ENCODE results near the gene HNF4A.

The HNF4A gene

DNA sequence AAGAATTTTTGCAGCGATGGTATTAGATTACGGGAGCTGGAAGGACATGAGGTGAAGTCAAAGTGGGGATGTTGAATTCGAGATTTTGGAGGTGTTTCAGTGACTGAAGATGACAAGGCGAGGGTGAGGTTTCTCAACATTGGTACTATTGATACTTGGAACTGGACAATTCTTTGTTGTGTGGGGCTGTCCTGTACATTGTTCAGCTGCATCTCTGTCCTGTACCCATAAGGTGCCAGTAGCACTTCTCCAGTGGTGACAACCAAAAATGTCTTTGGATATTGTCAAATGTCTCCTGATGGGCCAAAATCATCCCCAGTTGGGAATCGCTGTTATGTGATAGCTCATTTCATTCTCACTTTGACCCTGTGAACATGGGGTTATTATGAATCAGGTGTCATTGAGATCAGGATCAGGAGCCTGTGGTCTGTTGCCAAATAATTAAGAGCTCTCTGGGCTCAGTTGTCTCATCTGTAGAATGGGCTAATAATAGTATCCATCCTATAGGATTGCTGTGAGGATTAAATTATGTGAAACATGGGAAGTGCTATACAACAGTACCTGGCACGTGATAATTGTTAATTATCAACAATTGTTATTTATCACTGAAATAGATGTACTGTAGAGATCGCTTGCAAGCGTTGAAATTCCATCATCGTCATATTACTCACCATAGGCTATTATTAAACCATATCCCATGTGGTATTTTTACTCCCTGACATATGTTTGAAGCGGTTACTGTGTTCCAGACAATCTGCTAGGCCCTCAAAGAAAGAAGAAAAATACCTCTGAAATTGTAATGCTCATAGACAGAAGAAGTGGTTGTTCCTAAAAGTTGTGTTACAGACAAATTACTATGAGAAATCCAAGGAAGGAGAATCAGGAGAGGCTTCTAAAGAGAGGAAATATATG is 71.6 kb downstream of the HNF4A start:
- DNase-seq: no peak

- no peak for DNase-seq
Measured at GRCh38 chr20:44427804-44428173, 72.3 kb downstream of the HNF4A start.

DNA sequence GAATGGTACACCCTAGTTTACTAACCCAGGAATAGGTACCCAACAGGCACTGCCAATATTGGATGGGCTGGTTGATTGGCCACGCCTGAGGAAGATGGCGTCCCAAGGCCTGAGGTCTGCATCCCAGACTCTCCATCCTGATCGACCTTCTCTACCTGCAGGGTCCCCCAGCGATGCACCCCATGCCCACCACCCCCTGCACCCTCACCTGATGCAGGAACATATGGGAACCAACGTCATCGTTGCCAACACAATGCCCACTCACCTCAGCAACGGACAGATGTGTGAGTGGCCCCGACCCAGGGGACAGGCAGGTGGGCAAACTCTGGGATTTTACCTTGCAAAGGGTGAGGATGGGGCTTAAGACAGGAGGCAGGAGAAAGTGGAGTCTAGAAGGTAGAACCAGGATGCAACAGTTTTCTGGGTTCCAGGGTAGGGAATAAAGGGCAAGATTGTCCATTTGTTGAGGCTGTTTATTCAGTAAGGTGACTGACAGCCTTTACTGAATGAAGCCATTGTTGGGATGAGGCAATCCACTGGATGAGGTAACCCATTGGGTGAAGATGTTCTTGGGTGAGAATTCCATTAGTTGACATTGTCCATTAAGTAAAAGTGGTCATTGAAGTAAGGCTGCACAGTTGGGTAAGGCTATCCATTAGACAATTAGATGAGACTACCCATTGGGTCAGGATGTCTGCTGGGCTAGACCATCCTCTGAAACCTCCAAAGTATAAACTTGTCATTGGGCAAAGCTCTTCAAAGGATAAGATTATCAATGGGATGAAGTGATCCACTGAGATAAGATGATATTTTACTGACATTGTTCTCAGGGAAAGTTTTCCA is 72.9 kb downstream of the HNF4A start:
- no peak for DNase-seq

- DNase-seq: no peak
Measured at GRCh38 chr20:44429017-44429339, 73.5 kb downstream of the HNF4A start.

DNA sequence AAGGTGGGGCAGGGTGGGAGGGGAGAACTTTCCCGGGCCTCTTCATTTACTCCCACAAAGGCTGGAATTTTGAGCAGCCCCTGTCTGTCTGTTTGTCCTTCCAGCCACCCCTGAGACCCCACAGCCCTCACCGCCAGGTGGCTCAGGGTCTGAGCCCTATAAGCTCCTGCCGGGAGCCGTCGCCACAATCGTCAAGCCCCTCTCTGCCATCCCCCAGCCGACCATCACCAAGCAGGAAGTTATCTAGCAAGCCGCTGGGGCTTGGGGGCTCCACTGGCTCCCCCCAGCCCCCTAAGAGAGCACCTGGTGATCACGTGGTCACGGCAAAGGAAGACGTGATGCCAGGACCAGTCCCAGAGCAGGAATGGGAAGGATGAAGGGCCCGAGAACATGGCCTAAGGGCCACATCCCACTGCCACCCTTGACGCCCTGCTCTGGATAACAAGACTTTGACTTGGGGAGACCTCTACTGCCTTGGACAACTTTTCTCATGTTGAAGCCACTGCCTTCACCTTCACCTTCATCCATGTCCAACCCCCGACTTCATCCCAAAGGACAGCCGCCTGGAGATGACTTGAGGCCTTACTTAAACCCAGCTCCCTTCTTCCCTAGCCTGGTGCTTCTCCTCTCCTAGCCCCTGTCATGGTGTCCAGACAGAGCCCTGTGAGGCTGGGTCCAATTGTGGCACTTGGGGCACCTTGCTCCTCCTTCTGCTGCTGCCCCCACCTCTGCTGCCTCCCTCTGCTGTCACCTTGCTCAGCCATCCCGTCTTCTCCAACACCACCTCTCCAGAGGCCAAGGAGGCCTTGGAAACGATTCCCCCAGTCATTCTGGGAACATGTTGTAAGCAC is 74.1 kb downstream of the HNF4A start:
- no peak for DNase-seq

DNA sequence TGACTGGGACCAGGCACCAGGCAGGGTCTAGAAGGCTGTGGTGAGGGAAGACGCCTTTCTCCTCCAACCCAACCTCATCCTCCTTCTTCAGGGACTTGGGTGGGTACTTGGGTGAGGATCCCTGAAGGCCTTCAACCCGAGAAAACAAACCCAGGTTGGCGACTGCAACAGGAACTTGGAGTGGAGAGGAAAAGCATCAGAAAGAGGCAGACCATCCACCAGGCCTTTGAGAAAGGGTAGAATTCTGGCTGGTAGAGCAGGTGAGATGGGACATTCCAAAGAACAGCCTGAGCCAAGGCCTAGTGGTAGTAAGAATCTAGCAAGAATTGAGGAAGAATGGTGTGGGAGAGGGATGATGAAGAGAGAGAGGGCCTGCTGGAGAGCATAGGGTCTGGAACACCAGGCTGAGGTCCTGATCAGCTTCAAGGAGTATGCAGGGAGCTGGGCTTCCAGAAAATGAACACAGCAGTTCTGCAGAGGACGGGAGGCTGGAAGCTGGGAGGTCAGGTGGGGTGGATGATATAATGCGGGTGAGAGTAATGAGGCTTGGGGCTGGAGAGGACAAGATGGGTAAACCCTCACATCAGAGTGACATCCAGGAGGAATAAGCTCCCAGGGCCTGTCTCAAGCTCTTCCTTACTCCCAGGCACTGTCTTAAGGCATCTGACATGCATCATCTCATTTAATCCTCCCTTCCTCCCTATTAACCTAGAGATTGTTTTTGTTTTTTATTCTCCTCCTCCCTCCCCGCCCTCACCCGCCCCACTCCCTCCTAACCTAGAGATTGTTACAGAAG is 75.0 kb downstream of the HNF4A start:
- DNase-seq: no peak

GRCh38 chr20:44431118-44431501 is 75.6 kb downstream of the HNF4A start:
- DNase-seq: no peak

DNA sequence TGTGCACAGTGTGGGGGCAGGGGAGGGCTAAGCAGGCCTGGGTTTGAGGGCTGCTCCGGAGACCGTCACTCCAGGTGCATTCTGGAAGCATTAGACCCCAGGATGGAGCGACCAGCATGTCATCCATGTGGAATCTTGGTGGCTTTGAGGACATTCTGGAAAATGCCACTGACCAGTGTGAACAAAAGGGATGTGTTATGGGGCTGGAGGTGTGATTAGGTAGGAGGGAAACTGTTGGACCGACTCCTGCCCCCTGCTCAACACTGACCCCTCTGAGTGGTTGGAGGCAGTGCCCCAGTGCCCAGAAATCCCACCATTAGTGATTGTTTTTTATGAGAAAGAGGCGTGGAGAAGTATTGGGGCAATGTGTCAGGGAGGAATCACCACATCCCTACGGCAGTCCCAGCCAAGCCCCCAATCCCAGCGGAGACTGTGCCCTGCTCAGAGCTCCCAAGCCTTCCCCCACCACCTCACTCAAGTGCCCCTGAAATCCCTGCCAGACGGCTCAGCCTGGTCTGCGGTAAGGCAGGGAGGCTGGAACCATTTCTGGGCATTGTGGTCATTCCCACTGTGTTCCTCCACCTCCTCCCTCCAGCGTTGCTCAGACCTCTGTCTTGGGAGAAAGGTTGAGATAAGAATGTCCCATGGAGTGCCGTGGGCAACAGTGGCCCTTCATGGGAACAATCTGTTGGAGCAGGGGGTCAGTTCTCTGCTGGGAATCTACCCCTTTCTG is 76.2 kb downstream of the HNF4A start:
- DNase-seq: no peak

- no peak for DNase-seq
Measured at GRCh38 chr20:44432618-44433577, 77.4 kb downstream of the HNF4A start.

- no peak for DNase-seq
Measured at GRCh38 chr20:44433751-44434538, 78.4 kb downstream of the HNF4A start.

- no peak for DNase-seq
Measured at GRCh38 chr20:44435630-44436335, 80.3 kb downstream of the HNF4A start.

DNA sequence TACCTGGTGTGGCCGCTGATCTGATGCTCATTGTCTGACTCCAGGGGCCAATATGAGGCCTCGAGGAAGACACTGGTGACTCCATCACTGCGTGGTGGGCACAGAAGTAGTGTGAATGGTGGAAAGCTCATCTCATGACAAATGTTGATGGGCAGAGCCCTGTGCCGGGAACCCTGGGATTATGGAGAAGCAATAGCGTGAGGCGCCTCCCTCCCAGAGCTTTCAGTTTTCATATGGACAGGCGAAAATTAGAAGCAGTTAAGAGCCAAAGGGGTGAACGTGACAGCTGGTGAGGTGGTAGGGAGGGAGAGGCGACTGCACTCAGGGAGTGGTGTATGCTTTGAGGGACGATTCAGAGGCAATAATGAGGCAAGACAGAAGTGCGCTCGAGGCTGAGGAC is 80.9 kb downstream of the HNF4A start:
- DNase-seq: no peak

DNA sequence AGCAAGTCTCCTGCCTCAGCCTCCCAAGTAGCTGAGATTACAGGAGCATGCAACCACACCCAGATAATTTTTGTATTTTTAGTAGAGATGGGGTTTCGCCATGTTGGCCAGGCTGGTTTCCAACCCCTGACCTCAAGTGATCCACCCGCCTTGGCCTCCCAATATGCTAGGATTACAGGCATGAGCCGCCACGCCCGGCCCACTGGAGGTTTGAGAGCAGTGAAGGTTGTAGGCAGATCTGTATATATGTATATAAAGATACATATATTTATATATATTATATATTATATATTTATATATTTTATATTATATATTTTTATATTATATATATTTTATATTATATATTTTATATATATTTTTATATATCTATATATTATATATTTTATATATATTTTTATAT is 82.0 kb downstream of the HNF4A start:
- no peak for DNase-seq

GRCh38 chr20:44438782-44439181 is 83.3 kb downstream of the HNF4A start:
- DNase-seq: no peak

GRCh38 chr20:44439318-44439717 is 83.8 kb downstream of the HNF4A start:
- DNase-seq: no peak

DNA sequence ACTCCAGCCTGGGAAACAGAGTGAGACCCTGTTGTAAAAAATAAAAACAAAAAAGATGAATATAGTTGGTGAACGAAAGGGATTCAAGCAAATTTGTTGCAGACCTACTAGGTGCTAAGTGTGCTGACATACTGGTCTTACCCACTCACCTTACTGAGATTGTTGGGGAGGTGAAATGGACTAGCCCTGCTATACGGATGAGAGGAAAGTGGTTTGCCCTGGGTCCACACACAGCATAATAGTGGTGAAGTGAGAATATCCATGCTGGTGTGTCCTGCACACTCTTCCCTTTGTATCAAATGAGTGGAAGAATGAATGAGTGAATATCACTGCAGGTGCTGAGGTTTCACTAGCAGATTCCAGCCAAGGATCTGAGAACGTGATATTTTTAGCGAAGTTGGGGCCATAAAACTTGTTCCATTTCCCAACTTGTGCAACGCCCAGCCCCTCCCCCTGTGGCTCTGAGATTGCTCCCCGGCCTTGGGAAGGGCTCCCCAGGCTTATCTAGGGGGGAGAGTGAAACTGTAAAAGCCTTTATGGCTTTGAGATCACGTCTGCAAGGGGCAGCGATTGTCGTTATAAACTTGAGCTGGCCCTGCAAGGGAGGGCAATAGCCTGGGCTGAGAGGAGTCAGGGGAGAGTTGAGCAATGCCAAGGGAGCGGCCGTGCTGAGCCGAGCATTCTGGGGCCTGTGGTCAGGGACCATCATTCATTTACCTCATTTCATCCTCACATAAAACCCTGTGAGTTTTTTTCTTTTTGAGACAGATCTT is 87.0 kb downstream of the HNF4A start:
- DNase-seq: no peak

DNA sequence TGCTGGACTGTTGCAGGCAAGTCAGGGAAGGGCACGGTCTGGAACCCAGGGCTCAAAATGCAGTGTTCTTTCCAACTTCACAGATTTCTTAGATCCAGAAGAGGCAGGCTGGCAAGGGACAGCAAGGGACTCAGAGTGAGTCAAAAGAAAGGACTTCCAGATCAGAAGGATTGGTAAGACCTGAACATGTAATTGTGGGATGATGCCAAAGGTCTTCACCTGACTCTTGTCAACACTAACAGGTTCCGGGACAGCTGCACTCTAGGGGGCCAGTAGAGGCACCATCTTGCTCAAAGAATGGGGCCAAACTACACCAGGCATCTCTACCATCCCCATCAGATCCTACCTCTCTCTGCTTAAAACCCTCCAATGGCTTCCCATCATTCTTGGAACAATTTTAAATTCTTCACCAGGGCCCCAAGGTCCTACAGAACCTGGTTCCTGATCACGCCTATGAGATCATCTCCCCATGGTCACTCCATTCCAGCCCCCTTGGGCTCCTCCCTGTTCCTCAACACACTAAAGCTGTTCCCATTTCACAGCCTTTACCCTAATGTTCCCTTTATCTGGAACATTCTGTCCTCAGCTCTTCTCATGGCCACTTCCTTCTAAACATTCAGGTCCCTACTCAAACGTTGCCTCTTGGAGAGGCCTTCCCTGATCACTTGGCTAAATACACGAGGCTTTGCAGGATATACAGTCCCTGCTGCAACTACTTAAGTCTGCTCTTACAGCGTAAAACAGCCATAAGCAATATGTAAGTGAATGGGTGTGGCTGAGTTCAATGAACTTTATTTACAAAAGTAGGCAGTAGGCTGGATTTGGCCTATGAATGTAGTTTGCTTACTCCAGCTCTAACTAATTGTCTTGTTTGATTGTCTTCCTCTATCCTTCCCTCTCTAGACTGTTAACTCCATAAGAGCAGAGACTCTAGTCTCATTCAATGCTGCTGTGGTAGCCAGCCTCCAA is 90.5 kb downstream of the HNF4A start:
- DNase-seq: no peak

Data from activated T-cell treated with anti-CD3 and anti-CD28 coated beads, Interleukin-2, amount 50 U/mL, for 1 hour (primary cell).